Fibroblast of pulmonary artery (primary cell): ENCODE measurements around the gene TMEM164.
A peak's percentile ranks its signal among the peaks of the same experiment; 100 is the strongest.

Source experiments
- DNase-seq: peaks from one replicate; pipeline ENCODE4 v3.0.0-alpha.2; 2010; ENCODE audit warnings: low read depth
- H3K4me3 ChIP-seq: replicated peaks from 2 replicates; pipeline ENCODE4 v1.5.1; 2011; ENCODE audit warnings: low read depth, mild to moderate bottlenecking, control low read depth, low read length, moderate library complexity
- CTCF ChIP-seq: IDR thresholded peaks from 2 replicates; pipeline ENCODE4 v1.5.1; 2011; ENCODE audit warnings: mild to moderate bottlenecking, control low read depth, low read length, inconsistent platforms; ENCODE audit errors: missing control alignments

Gene TMEM164

GRCh38 chrX:110055616-110056015 is 52.7 kb downstream of the TMEM164 start:
- no peak for DNase-seq
- TF ChIP-seq CTCF: no peak
- no peak overlapping the region for H3K4me3 ChIP-seq

GRCh38 chrX:110056419-110056818 is 53.5 kb downstream of the TMEM164 start:
- TF ChIP-seq CTCF: no peak
- no peak overlapping the region for H3K4me3 ChIP-seq
- DNase-seq: no peak

GRCh38 chrX:110059410-110059809 is 56.5 kb downstream of the TMEM164 start:
- no peak for TF ChIP-seq CTCF
- DNase-seq: no peak
- H3K4me3 ChIP-seq: no peak overlapping the region

GRCh38 chrX:110060317-110060716 is 57.4 kb downstream of the TMEM164 start:
- no peak for TF ChIP-seq CTCF
- DNase-seq: no peak
- H3K4me3 ChIP-seq: no peak overlapping the region

- DNase-seq: peak; percentile 40
- TF ChIP-seq CTCF: no peak
- H3K4me3 ChIP-seq: no peak overlapping the region
Observed at GRCh38 chrX:110060846-110061537, 58.1 kb downstream of the TMEM164 start.

GRCh38 chrX:110062919-110063318 is 60.0 kb downstream of the TMEM164 start:
- no peak overlapping the region for H3K4me3 ChIP-seq
- DNase-seq: no peak
- no peak for TF ChIP-seq CTCF
